ENCODE data around the gene POMGNT2.

- TF ChIP-seq CTCF (conservative IDR thresholded peaks at IDR 0.05; ENCODE audit: low read depth in 2 of 2) = no peak
- TF ChIP-seq CREB1 (CRISPR knock-in tag; IDR thresholded peaks at IDR 0.05; ENCODE audit: low read depth) = no peak
- TF ChIP-seq EZH2 (IDR thresholded peaks at IDR 0.05; ENCODE audit: low read depth, unreplicated experiment) = no peak
- TF ChIP-seq JUNB (IDR thresholded peaks at IDR 0.05; ENCODE audit: unreplicated experiment) = no peak
- TF ChIP-seq ZNF462 (CRISPR knock-in tag; IDR thresholded peaks at IDR 0.05) = no peak
- no peak for TF ChIP-seq EZH2phosphoT487 (IDR thresholded peaks at IDR 0.05; ENCODE audit: unreplicated experiment)
- no peak for TF ChIP-seq POLR2AphosphoS5 (IDR thresholded peaks at IDR 0.05; ENCODE audit: low read depth)
- TF ChIP-seq REST (IDR thresholded peaks at IDR 0.05; ENCODE audit: unreplicated experiment) = no peak
- TF ChIP-seq ETS1 (IDR thresholded peaks at IDR 0.05) = no peak
These were observed 49.1 kb upstream of the POMGNT2 start for GRCh38 chr3:43154980-43155379.
